Astrocyte of the spinal cord (primary cell): Measurements from ENCODE around the gene TUBB3.

Experiments
- DNase-seq: peaks from one replicate; pipeline ENCODE4 v3.0.0; 2011; ENCODE audit warnings: low read depth, low spot score
- H3K4me3 ChIP-seq: 2 replicates; pipeline ENCODE4 v1.5.1; 2011; ENCODE audit warnings: low read depth, mild to moderate bottlenecking, low read length, moderate library complexity
- CTCF ChIP-seq: IDR thresholded peaks from 2 replicates; pipeline ENCODE4 v1.5.1; 2012; ENCODE audit warnings: low read depth, mild to moderate bottlenecking, low read length, inconsistent platforms
- in situ Hi-C: cut with HindIII; loops from 2 replicates; pipeline ENCODE4 v1.10.0; 2017; ENCODE audit warnings: low sequenced_read_pairs

Gene TUBB3

GRCh38 chr16:89907055-89907814, 15.9 kb upstream of the TUBB3 start:
- TF ChIP-seq CTCF: no peak
- in situ Hi-C loops: no loop called here
- DNase-seq: no peak
- no peak overlapping the region for H3K4me3 ChIP-seq

- in situ Hi-C loops: no loop called here
- no peak overlapping the region for H3K4me3 ChIP-seq
- no peak for TF ChIP-seq CTCF
- no peak for DNase-seq
Observed at GRCh38 chr16:89908236-89908635, 14.9 kb upstream of the TUBB3 start.

- TF ChIP-seq CTCF: peak; percentile 99
- DNase-seq: peak; percentile 76
- in situ Hi-C loops: no loop called here
- no peak overlapping the region for H3K4me3 ChIP-seq
Observed at GRCh38 chr16:89909777-89910716, 13.1 kb upstream of the TUBB3 start.

GRCh38 chr16:89910717-89911354, 12.3 kb upstream of the TUBB3 start:
- DNase-seq: no peak
- H3K4me3 ChIP-seq: no peak overlapping the region

GRCh38 chr16:89911375-89911774, 11.8 kb upstream of the TUBB3 start:
- in situ Hi-C loops: no loop called here
- TF ChIP-seq CTCF: no peak
- no peak overlapping the region for H3K4me3 ChIP-seq

More at GRCh38 chr16:89910717-89911354, 12.3 kb upstream of the TUBB3 start:
- in situ Hi-C loops: no loop called here
- TF ChIP-seq CTCF: no peak

GRCh38 chr16:89912143-89912542, 11.0 kb upstream of the TUBB3 start:
- DNase-seq: no peak
- H3K4me3 ChIP-seq: no peak overlapping the region
- TF ChIP-seq CTCF: no peak
- in situ Hi-C loops: no loop called here

More at GRCh38 chr16:89911375-89911774, 11.8 kb upstream of the TUBB3 start:
- no peak for DNase-seq
